Measurements from ENCODE around the gene IP6K2. TPM values are rescaled to one million over a fixed set of nuclear protein-coding genes. Genes with fewer than 3 reads are reported as not detected.

The IP6K2 gene
- total and polyA plus RNA-seq, 2 of the 8 experiments (the other 6 are each of a cell fraction or from before 2014, with no cell fraction given): 95.8 to 144 TPM

DNA sequence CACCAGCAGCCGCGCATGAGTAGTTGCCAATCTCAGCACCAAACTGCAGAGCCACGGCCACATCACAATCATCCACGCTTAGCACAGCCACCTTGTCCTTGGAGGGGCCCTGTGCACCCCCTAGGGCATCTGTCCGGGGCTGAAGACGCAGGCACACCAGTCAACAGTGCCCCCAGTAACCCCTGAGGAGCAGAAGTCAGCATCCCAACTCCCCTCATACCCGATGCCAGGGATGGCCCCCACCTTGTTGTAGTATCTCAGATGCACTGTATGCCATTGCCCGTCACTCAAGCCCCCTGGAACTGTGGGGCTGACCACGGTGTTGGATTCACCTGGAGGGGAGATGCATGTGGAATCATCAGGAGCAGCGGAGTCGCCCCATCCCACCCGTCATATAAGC, 62.0 kb downstream of the IP6K2 start (continued):
- TF ChIP-seq, protein P1, sequence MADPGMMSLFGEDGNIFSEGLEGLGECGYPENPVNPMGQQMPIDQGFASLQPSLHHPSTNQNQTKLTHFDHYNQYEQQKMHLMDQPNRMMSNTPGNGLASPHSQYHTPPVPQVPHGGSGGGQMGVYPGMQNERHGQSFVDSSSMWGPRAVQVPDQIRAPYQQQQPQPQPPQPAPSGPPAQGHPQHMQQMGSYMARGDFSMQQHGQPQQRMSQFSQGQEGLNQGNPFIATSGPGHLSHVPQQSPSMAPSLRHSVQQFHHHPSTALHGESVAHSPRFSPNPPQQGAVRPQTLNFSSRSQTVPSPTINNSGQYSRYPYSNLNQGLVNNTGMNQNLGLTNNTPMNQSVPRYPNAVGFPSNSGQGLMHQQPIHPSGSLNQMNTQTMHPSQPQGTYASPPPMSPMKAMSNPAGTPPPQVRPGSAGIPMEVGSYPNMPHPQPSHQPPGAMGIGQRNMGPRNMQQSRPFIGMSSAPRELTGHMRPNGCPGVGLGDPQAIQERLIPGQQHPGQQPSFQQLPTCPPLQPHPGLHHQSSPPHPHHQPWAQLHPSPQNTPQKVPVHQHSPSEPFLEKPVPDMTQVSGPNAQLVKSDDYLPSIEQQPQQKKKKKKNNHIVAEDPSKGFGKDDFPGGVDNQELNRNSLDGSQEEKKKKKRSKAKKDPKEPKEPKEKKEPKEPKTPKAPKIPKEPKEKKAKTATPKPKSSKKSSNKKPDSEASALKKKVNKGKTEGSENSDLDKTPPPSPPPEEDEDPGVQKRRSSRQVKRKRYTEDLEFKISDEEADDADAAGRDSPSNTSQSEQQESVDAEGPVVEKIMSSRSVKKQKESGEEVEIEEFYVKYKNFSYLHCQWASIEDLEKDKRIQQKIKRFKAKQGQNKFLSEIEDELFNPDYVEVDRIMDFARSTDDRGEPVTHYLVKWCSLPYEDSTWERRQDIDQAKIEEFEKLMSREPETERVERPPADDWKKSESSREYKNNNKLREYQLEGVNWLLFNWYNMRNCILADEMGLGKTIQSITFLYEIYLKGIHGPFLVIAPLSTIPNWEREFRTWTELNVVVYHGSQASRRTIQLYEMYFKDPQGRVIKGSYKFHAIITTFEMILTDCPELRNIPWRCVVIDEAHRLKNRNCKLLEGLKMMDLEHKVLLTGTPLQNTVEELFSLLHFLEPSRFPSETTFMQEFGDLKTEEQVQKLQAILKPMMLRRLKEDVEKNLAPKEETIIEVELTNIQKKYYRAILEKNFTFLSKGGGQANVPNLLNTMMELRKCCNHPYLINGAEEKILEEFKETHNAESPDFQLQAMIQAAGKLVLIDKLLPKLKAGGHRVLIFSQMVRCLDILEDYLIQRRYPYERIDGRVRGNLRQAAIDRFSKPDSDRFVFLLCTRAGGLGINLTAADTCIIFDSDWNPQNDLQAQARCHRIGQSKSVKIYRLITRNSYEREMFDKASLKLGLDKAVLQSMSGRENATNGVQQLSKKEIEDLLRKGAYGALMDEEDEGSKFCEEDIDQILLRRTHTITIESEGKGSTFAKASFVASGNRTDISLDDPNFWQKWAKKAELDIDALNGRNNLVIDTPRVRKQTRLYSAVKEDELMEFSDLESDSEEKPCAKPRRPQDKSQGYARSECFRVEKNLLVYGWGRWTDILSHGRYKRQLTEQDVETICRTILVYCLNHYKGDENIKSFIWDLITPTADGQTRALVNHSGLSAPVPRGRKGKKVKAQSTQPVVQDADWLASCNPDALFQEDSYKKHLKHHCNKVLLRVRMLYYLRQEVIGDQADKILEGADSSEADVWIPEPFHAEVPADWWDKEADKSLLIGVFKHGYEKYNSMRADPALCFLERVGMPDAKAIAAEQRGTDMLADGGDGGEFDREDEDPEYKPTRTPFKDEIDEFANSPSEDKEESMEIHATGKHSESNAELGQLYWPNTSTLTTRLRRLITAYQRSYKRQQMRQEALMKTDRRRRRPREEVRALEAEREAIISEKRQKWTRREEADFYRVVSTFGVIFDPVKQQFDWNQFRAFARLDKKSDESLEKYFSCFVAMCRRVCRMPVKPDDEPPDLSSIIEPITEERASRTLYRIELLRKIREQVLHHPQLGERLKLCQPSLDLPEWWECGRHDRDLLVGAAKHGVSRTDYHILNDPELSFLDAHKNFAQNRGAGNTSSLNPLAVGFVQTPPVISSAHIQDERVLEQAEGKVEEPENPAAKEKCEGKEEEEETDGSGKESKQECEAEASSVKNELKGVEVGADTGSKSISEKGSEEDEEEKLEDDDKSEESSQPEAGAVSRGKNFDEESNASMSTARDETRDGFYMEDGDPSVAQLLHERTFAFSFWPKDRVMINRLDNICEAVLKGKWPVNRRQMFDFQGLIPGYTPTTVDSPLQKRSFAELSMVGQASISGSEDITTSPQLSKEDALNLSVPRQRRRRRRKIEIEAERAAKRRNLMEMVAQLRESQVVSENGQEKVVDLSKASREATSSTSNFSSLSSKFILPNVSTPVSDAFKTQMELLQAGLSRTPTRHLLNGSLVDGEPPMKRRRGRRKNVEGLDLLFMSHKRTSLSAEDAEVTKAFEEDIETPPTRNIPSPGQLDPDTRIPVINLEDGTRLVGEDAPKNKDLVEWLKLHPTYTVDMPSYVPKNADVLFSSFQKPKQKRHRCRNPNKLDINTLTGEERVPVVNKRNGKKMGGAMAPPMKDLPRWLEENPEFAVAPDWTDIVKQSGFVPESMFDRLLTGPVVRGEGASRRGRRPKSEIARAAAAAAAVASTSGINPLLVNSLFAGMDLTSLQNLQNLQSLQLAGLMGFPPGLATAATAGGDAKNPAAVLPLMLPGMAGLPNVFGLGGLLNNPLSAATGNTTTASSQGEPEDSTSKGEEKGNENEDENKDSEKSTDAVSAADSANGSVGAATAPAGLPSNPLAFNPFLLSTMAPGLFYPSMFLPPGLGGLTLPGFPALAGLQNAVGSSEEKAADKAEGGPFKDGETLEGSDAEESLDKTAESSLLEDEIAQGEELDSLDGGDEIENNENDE (IDR thresholded peaks at IDR 0.05; ENCODE audit: insufficient replicate concordance, low read length): no peak
- TF ChIP-seq, protein P2, sequence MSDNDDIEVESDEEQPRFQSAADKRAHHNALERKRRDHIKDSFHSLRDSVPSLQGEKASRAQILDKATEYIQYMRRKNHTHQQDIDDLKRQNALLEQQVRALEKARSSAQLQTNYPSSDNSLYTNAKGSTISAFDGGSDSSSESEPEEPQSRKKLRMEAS (IDR thresholded peaks at IDR 0.05): no peak
- no peak for TF ChIP-seq CBX5 (IDR thresholded peaks at IDR 0.05; ENCODE audit: low read depth, low read length)
- no peak for TF ChIP-seq JUND (IDR thresholded peaks at IDR 0.05; ENCODE audit: low read length)
- TF ChIP-seq ASH2L (IDR thresholded peaks at IDR 0.05; ENCODE audit: low read length): no peak
- TF ChIP-seq, protein P3, sequence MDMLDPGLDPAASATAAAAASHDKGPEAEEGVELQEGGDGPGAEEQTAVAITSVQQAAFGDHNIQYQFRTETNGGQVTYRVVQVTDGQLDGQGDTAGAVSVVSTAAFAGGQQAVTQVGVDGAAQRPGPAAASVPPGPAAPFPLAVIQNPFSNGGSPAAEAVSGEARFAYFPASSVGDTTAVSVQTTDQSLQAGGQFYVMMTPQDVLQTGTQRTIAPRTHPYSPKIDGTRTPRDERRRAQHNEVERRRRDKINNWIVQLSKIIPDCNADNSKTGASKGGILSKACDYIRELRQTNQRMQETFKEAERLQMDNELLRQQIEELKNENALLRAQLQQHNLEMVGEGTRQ (IDR thresholded peaks at IDR 0.05; ENCODE audit: low read length): no peak
- no peak for TF ChIP-seq POLR2AphosphoS5 (IDR thresholded peaks at IDR 0.05; ENCODE audit: low read depth, low read length)
- no peak for TF ChIP-seq GABPA (IDR thresholded peaks at IDR 0.05; ENCODE audit: borderline replicate concordance, insufficient read depth, low read length)
- TF ChIP-seq SIRT6 (IDR thresholded peaks at IDR 0.05; ENCODE audit: low read length): no peak
- TF ChIP-seq GTF2F1 (IDR thresholded peaks at IDR 0.05; ENCODE audit: borderline replicate concordance, low read depth, low read length): no peak
- no peak for TF ChIP-seq POU5F1 (IDR thresholded peaks at IDR 0.05; ENCODE audit: low read depth, low read length)
- TF ChIP-seq POLR2A (IDR thresholded peaks at IDR 0.05; ENCODE audit: control extremely low read depth in 1 of 2, low read depth in 2 of 2, low read length in 2 of 2): no peak
